Ammon's horn (tissue), 1 donor: ENCODE data around the gene PXDN.
"Not testable (repeated sequence)": the region's sequence is repeated elsewhere in the genome, so short reads cannot be mapped to it uniquely, and the experiment has no call there.

ENCODE experiments used
- DNase-seq: peaks from one replicate; pipeline ENCODE4 v3.0.0-alpha.2; 2016; ENCODE audit warnings: low spot score

The PXDN gene

GRCh38 chr2:1744446-1745170, at the start of gene PXDN:
Gene PXDN, minus strand, starts transcription at chr2:1744515. Its CDS starts 60 bp downstream, at chr2:1744455.
- DNase-seq, result no peak

GRCh38 chr2:1793868-1794445, 49.6 kb upstream of the PXDN start:
- no peak for DNase-seq

GRCh38 chr2:1793001-1793867, 48.9 kb upstream of the PXDN start:
- no peak for DNase-seq

GRCh38 chr2:1791685-1792435, 47.5 kb upstream of the PXDN start:
- DNase-seq, result no peak

GRCh38 chr2:1791006-1791605, 46.8 kb upstream of the PXDN start:
- DNase-seq, result no peak

- DNase-seq, result no peak
These were observed 46.2 kb upstream of the PXDN start for GRCh38 chr2:1790473-1790872.

- no peak for DNase-seq
These were observed 45.3 kb upstream of the PXDN start for GRCh38 chr2:1789610-1790009.

GRCh38 chr2:1788478-1788959, 44.2 kb upstream of the PXDN start:
- no peak for DNase-seq

- no peak for DNase-seq
These were observed 43.6 kb upstream of the PXDN start for GRCh38 chr2:1787755-1788477.

GRCh38 chr2:1784986-1785617, 40.8 kb upstream of the PXDN start:
- no peak for DNase-seq

- DNase-seq, result no peak
These were observed 39.8 kb upstream of the PXDN start for GRCh38 chr2:1784087-1784486.

GRCh38 chr2:1782514-1782913, 38.2 kb upstream of the PXDN start:
- DNase-seq, result no peak

GRCh38 chr2:1781291-1782080, 37.2 kb upstream of the PXDN start:
- DNase-seq, result no peak

GRCh38 chr2:1780693-1781092, 36.4 kb upstream of the PXDN start:
- no peak for DNase-seq

GRCh38 chr2:1780054-1780453, 35.7 kb upstream of the PXDN start:
- not testable (repeated sequence) for DNase-seq

- no peak for DNase-seq
These were observed 34.3 kb upstream of the PXDN start for GRCh38 chr2:1778566-1778965.

- no peak for DNase-seq
These were observed 33.5 kb upstream of the PXDN start for GRCh38 chr2:1777781-1778180.

GRCh38 chr2:1777156-1777555, 32.8 kb upstream of the PXDN start:
- DNase-seq, result no peak

GRCh38 chr2:1775511-1776035, 31.3 kb upstream of the PXDN start:
- no peak for DNase-seq
